T-helper 1 cell (primary cell): ENCODE data around the gene GPX2.

Source experiments
- DNase-seq, 5 donors: peaks; one replicate each; pipeline ENCODE4 v3.0.0-alpha.2; 2012 to 2020

The GPX2 gene

GRCh38 chr14:64958743-64959142, 16.2 kb upstream of the GPX2 start:
- DNase-seq: no peak

- DNase-seq: no peak
Observed at GRCh38 chr14:64958201-64958600, 15.7 kb upstream of the GPX2 start.

- no peak for DNase-seq
Observed at GRCh38 chr14:64956697-64957406, 14.3 kb upstream of the GPX2 start.

GRCh38 chr14:64955297-64955696, 12.8 kb upstream of the GPX2 start:
- DNase-seq: no peak

- no peak for DNase-seq
Observed at GRCh38 chr14:64954491-64955240, 12.1 kb upstream of the GPX2 start.

- no peak for DNase-seq
Observed at GRCh38 chr14:64953661-64954060, 11.1 kb upstream of the GPX2 start.

- DNase-seq: no peak
Observed at GRCh38 chr14:64953310-64953654, 10.7 kb upstream of the GPX2 start.

GRCh38 chr14:64952598-64953309, 10.2 kb upstream of the GPX2 start:
- no peak for DNase-seq

- DNase-seq: no peak
Observed at GRCh38 chr14:64951724-64952123, 9.2 kb upstream of the GPX2 start.

GRCh38 chr14:64951291-64951690, 8.7 kb upstream of the GPX2 start:
- DNase-seq: no peak

GRCh38 chr14:64950889-64951288, 8.3 kb upstream of the GPX2 start:
- DNase-seq: no peak

- DNase-seq: no peak
Observed at GRCh38 chr14:64948612-64949210, 6.2 kb upstream of the GPX2 start.

- DNase-seq: no peak
Observed at GRCh38 chr14:64947710-64948611, 5.4 kb upstream of the GPX2 start.

GRCh38 chr14:64946310-64947045, 3.9 kb upstream of the GPX2 start:
- no peak for DNase-seq

GRCh38 chr14:64945431-64946178, 3.1 kb upstream of the GPX2 start:
- DNase-seq: no peak

GRCh38 chr14:64944861-64945260, 2.3 kb upstream of the GPX2 start:
- DNase-seq: no peak

GRCh38 chr14:64944041-64944440, 1.5 kb upstream of the GPX2 start:
- no peak for DNase-seq

- no peak for DNase-seq
Observed at GRCh38 chr14:64943556-64943955, 1.0 kb upstream of the GPX2 start.

- DNase-seq: no peak
Observed at GRCh38 chr14:64940336-64940910, 2.1 kb downstream of the GPX2 start.

- DNase-seq: no peak
Observed at GRCh38 chr14:64939817-64940190, 2.7 kb downstream of the GPX2 start.
